Uterus (tissue), 4 donors: ENCODE measurements around the gene EEF1E1. TPM values are rescaled to one million over a fixed set of nuclear protein-coding genes. Genes with fewer than 3 reads are reported as not detected.

ENCODE experiments used
- DNase-seq, 2 donors: peaks; one replicate each; pipeline ENCODE4 v3.0.0-alpha.2; 2019 to 2020
- H3K27ac ChIP-seq, 2 donors: fragments of 200-600 bp; sonication (generic); 1 replicate in 1 of 2; 2 replicates in 1 of 2; pipeline ENCODE4 v1.5.1; 2016 to 2018
- H3K27me3 ChIP-seq, 2 donors: fragments of 200-600 bp; sonication (generic); one replicate each; pipeline ENCODE4 v1.5.1; 2018 to 2019; ENCODE audit warnings: control low read depth in 1 of 2
- H3K36me3 ChIP-seq, 2 donors: fragments of 200-600 bp; sonication (generic); one replicate each; pipeline ENCODE4 v1.5.1; 2019; ENCODE audit warnings: control low read depth in 1 of 2
- H3K4me1 ChIP-seq, 2 donors: fragments of 200-600 bp; sonication (generic); one replicate each; pipeline ENCODE4 v1.5.1; 2018 to 2019; ENCODE audit warnings: control low read depth in 1 of 2
- H3K4me3 ChIP-seq, 2 donors: fragments of 200-600 bp; sonication (generic); 1 replicate in 1 of 2; 2 replicates in 1 of 2; pipeline ENCODE4 v1.5.1; 2018 to 2019; ENCODE audit warnings: mild to moderate bottlenecking in 1 of 2
- H3K9me3 ChIP-seq, 2 donors: fragments of 200-600 bp; sonication (generic); one replicate each; pipeline ENCODE4 v1.5.1; 2019; ENCODE audit warnings: control low read depth in 1 of 2
- POLR2A ChIP-seq, 2 donors: fragments of 450-650 bp; IDR thresholded peaks; one replicate each; pipeline ENCODE4 v1.6.1; 2016; ENCODE audit warnings: antibody characterized with exemption in 2 of 2, mild to moderate bottlenecking in 1 of 2, moderate library complexity in 1 of 2
- intact Hi-C: fragments of 100-400 bp; cut with DNase I; formaldehyde crosslinking; loops from one replicate; pipeline ENCODE4 v1.15.1; 2023; ENCODE audit warnings: low total_unique reads
- total RNA-seq, 4 donors: library from RNA; depleted of rRNA in 3 of 4; stranded (reverse); fragments of >200 nt in 3 of 4; gene quantifications; one replicate each; pipeline versions ENCODE4 v1.1.0 to v1.2.4, GENCODE V29; 2014 to 2023
- TF ChIP-seq, protein P1 (sequence below), 4 experiments: fragments of 200-600 bp in 2 of 4; fragments of 450-650 bp in 2 of 4; sonication (generic) in 2 of 4; IDR thresholded peaks; one replicate each; pipeline ENCODE4 v1.5.1; 2016 to 2019; ENCODE audit warnings: antibody characterized with exemption in 4 of 4, mild to moderate bottlenecking in 2 of 4, moderate library complexity in 1 of 4
- donor health status: DM: yes; HTN: yes; CAD: no.

The EEF1E1 gene
- total RNA-seq, 4 donors from 2014 or later: 12.6 to 33.2 (median 26.9) TPM

DNA sequence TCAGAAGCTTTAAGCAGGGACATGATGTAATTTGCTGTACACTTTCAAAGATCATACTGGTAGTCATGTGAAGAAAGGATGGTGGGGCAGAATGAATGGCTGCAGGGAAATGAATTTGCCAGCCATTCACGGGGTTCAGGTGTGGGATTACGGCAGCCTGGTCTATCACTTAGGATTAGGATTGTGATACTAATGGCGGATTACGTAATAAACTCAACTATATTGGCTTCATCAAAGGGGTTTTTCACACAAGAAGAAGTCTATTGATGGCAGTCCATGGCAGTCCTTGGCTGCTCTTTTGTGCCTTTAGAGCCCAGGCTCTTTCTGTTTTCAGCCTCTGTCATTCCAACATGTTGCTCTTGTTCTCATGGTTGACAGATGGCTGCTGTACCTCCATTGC lies 12.6 kb upstream of the EEF1E1 start:
- Histone ChIP-seq H3K27ac (no peak overlapping the region), H3K36me3 (no peaks in the 10 kb centered on the region), H3K9me3 (no peaks in the 10 kb centered on the region), H3K27me3 (no peaks in the 10 kb centered on the region), H3K4me1 (no peaks in the 10 kb centered on the region), H3K4me3 (no peak overlapping the region)
- DNase-seq: no peak
- intact Hi-C loops: no loop called here
- TF ChIP-seq, protein P1, sequence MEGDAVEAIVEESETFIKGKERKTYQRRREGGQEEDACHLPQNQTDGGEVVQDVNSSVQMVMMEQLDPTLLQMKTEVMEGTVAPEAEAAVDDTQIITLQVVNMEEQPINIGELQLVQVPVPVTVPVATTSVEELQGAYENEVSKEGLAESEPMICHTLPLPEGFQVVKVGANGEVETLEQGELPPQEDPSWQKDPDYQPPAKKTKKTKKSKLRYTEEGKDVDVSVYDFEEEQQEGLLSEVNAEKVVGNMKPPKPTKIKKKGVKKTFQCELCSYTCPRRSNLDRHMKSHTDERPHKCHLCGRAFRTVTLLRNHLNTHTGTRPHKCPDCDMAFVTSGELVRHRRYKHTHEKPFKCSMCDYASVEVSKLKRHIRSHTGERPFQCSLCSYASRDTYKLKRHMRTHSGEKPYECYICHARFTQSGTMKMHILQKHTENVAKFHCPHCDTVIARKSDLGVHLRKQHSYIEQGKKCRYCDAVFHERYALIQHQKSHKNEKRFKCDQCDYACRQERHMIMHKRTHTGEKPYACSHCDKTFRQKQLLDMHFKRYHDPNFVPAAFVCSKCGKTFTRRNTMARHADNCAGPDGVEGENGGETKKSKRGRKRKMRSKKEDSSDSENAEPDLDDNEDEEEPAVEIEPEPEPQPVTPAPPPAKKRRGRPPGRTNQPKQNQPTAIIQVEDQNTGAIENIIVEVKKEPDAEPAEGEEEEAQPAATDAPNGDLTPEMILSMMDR (IDR thresholded peaks at IDR 0.05): no peak
- TF ChIP-seq POLR2A (IDR thresholded peaks at IDR 0.05): no peak

DNA sequence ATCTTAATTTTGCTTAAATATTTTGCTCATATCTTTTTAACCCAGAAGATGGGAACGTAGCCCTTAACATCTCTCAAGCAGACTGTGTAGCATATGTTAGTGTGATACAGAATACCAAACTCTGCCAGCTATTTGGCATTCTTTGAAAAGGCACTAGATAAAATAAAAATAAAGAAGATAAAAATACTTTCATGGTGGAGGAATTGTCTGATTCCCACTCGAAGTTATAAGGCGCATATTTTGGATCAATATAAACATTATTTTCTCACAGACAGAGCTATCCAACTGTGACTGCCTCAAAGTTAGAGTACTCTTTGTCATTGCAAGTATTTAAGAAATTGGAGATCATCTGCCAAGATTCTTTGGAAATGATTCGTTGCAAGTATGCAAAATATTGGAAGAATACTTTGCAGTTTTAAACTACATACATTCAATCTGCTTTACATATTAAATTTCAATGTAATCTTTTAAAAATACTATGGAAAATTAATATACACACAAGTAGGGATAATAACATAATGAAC lies 10.8 kb upstream of the EEF1E1 start:
- Histone ChIP-seq H3K27me3 (no peaks in the 10 kb centered on the region), H3K4me3 (no peak overlapping the region), H3K4me1 (no peaks in the 10 kb centered on the region), H3K36me3 (no peaks in the 10 kb centered on the region), H3K27ac (no peak overlapping the region), H3K9me3 (no peaks in the 10 kb centered on the region)
- TF ChIP-seq POLR2A (IDR thresholded peaks at IDR 0.05): no peak
- no peak for DNase-seq
- intact Hi-C loops: no loop called here

DNA sequence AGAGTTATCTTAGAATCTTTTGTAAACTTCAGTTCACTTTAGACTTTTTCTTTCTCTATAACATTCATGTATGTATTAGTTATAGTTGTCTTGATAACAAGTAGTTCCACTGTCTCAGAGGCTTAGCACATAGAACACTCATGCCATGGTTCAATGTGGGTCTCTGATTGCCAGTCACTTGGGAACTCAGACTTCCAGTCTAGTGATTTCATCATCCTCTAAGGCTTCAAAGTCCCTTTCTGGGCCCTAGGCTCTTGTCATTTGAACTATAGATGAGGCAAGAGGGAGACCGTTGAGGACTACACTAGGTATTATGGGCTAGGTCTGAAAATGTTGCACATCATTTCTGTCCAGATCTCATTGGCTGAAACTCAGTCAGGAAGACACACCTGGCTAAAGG lies 8.4 kb upstream of the EEF1E1 start:
- DNase-seq: no peak
- Histone ChIP-seq H3K36me3 (no peaks in the 10 kb centered on the region), H3K27me3 (no peaks in the 10 kb centered on the region), H3K4me1 (no peaks in the 10 kb centered on the region), H3K27ac (no peak overlapping the region), H3K4me3 (no peak overlapping the region), H3K9me3 (no peaks in the 10 kb centered on the region)
- TF ChIP-seq POLR2A (IDR thresholded peaks at IDR 0.05): no peak
- TF ChIP-seq, protein P1 (IDR thresholded peaks at IDR 0.05): no peak
- intact Hi-C loops: no loop called here

DNA sequence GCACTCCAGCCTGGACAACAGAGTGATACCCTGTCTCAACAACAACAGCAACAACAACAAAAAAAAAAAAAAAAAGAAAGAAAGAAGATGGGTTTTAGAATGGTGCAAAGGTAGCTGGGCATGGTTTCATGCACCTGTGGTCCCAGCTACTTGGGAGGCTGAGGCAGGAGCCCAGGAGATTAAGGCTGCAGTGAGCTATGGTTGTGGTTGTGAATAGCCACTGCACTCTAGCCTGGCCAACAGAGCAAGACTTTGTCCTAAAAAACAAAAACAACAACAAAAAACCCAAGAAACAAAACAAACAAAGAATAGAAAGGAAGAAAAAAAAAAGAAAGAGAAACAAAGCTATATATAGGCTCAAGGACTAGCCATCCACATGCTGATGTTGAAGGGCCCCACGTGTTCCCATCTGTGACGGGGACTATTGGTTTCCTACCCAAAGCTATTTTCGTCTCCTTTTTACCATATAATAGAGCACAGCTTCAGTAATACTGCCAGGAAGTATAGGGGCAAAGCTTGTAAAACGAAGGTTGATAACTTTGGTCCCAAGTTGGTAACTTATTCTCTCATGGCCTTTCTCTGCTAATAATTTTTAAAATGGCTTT lies 7.9 kb upstream of the EEF1E1 start:
- intact Hi-C loops: no loop called here
- TF ChIP-seq, protein P1 (IDR thresholded peaks at IDR 0.05): no peak
- no peak for TF ChIP-seq POLR2A (IDR thresholded peaks at IDR 0.05)
- Histone ChIP-seq H3K27ac (no peak overlapping the region), H3K27me3 (no peaks in the 10 kb centered on the region), H3K4me3 (no peak overlapping the region), H3K4me1 (no peaks in the 10 kb centered on the region), H3K9me3 (no peaks in the 10 kb centered on the region), H3K36me3 (no peaks in the 10 kb centered on the region)
- DNase-seq: no peak

DNA sequence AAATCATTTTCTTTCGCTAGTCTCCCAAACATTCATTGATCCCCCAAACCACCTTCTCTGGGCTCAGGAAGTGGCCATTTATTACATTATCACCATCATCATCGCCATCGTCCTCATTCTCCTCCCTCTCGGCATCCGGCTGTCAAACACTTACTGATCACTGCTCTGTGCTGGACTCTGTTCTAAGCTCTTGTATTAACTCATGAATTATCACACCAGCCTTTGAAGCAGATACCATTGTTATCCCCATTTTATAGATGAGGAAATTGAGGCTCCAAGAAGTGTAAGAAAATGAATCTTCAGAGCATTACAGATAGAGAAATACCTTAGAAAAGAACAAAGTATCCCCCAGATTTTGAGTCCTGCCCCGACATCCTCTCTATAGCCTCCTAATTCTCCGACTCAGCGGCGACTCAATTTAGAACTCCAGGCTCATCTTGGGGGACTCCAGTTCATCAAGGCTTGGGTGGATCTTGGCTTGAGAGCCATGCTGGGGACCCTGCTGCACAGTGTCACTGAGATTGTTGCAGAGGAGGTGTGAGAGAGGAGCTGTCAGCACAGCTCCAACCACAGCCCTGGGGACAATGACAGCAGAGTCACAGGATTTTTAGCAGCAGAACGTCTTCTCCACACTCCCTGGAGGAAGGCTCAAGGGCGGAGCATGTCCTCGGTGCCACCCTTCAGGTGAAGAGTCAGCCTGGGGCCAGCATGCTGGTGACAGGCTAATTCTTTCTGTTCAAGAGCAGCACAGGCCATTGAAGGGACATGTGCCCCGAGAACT lies 6.6 kb upstream of the EEF1E1 start:
- no peak overlapping the region for H3K27ac ChIP-seq
- no peak for DNase-seq
- intact Hi-C loops: no loop called here
- no peaks in the 10 kb centered on the region for H3K9me3 ChIP-seq
- H3K27me3 ChIP-seq: no peaks in the 10 kb centered on the region
- H3K4me1 ChIP-seq: no peaks in the 10 kb centered on the region
- no peak overlapping the region for H3K4me3 ChIP-seq
- TF ChIP-seq POLR2A (IDR thresholded peaks at IDR 0.05): no peak
- TF ChIP-seq, protein P1 (IDR thresholded peaks at IDR 0.05): no peak
- no peaks in the 10 kb centered on the region for H3K36me3 ChIP-seq
